Endothelial cell of umbilical vein (primary cell): ENCODE results near the gene RPA4. TPM values are rescaled to one million over a fixed set of nuclear protein-coding genes. Genes with fewer than 3 reads are reported as not detected.

ENCODE experiments used
- BruUV-seq: library from RNA; stranded (reverse); fragments of 400-500 nt; replicated peaks from 2 replicates; lab custom pipeline; 2021; lab: Mats Ljungman, UMichigan
- CTCF ChIA-PET: fragments of 300-600, 350-600 bp; sonication (Branson Sonifier 250); formaldehyde crosslinking; loops from one replicate; lab custom pipeline; 2021; ENCODE audit warnings: antibody characterized with exemption, inconsistent platforms; lab: Charles Lee
- POLR2A ChIA-PET: fragments of 300-600, 350-600 bp; sonication (Branson Sonifier 250); formaldehyde crosslinking; loops from one replicate; lab custom pipeline; 2021; ENCODE audit warnings: antibody characterized with exemption, inconsistent platforms; lab: Charles Lee
- DNase-seq: peaks from one replicate; pipeline ENCODE4 v3.0.0-alpha.2; 2011; ENCODE audit warnings: low read depth, low spot score
- FAIRE-seq: peaks from 2 replicates; lab custom pipeline; 2011; peaks lifted over from hg19 to GRCh38; lab: Jason Lieb, UNC
- H2AFZ ChIP-seq: 2 replicates; pipeline ENCODE4 v1.6.0; 2012; ENCODE audit warnings: low read depth, low read length, control low read depth, inconsistent platforms
- H3K27ac ChIP-seq: 2 replicates; pipeline ENCODE4 v1.5.1; 2011; ENCODE audit warnings: low read depth, mild to moderate bottlenecking, control low read depth, low read length, moderate library complexity; ENCODE audit not compliant: insufficient read depth
- H3K27me3 ChIP-seq, 2 experiments: 2 replicates each; pipeline versions ENCODE4 v1.6.0 to v1.6.1; 2011; ENCODE audit warnings: low read length in 2 of 2, mixed read lengths in 1 of 2; ENCODE audit not compliant: control insufficient read depth in 2 of 2, insufficient read depth in 2 of 2
- H3K36me3 ChIP-seq, 2 experiments: 2 replicates in 1 of 2; 3 replicates in 1 of 2; pipeline ENCODE4 v1.5.1; 2011; ENCODE audit warnings: low read length in 2 of 2, mild to moderate bottlenecking in 1 of 2, moderate library complexity in 1 of 2; ENCODE audit not compliant: control insufficient read depth in 2 of 2, insufficient read depth in 2 of 2; ENCODE audit errors: extremely low read depth in 1 of 2
- H3K4me1 ChIP-seq: 3 replicates; pipeline ENCODE4 v1.5.1; 2011; ENCODE audit warnings: mild to moderate bottlenecking, low read length; ENCODE audit not compliant: control insufficient read depth, insufficient read depth; ENCODE audit errors: extremely low read depth
- H3K4me2 ChIP-seq: 2 replicates; pipeline ENCODE4 v1.6.1; 2011; ENCODE audit warnings: low read length, control low read depth, mixed read lengths; ENCODE audit not compliant: insufficient read depth
- H3K4me3 ChIP-seq, 3 experiments: fragments of 200-600 bp in 1 of 3; sonication (generic), shearing (Covaris generic) in 1 of 3; replicated peaks in 1 of 3; 2 replicates each; pipeline ENCODE4 v1.5.1; 2011 to 2016; ENCODE audit warnings: control low read depth in 3 of 3, low read length in 3 of 3, mild to moderate bottlenecking in 2 of 3, inconsistent platforms in 1 of 3, low read depth in 1 of 3, moderate library complexity in 1 of 3; ENCODE audit not compliant: insufficient read depth in 1 of 3
- H3K79me2 ChIP-seq: 2 replicates; pipeline ENCODE4 v1.6.0; 2012; ENCODE audit warnings: low read length, inconsistent platforms; ENCODE audit not compliant: control insufficient read depth, insufficient read depth
- H3K9ac ChIP-seq: replicated peaks from 2 replicates; pipeline ENCODE3; 2011; ENCODE audit warnings: low read length, control low read depth; ENCODE audit not compliant: insufficient read depth; ENCODE audit errors: extremely low read depth
- H3K9me1 ChIP-seq: replicated peaks from 3 replicates; pipeline ENCODE4 v1.6.0; 2011; ENCODE audit warnings: mild to moderate bottlenecking, low read length; ENCODE audit not compliant: control insufficient read depth, insufficient read depth; ENCODE audit errors: extremely low read depth
- H3K9me3 ChIP-seq: replicated peaks from 2 replicates; pipeline ENCODE4 v1.5.1; 2012; ENCODE audit warnings: low read length, inconsistent platforms; ENCODE audit not compliant: control insufficient read depth, insufficient read depth
- H4K20me1 ChIP-seq: replicated peaks from 2 replicates; pipeline ENCODE3; 2011; ENCODE audit warnings: mild to moderate bottlenecking, low read length; ENCODE audit not compliant: control insufficient read depth, insufficient read depth; ENCODE audit errors: extremely low read depth
- EZH2 ChIP-seq: IDR thresholded peaks from 2 replicates; pipeline ENCODE4 v1.6.1; 2012; ENCODE audit warnings: borderline replicate concordance, low read depth, mild to moderate bottlenecking, moderate library complexity, low read length, inconsistent platforms; ENCODE audit not compliant: severe bottlenecking
- FOS ChIP-seq: IDR thresholded peaks from 2 replicates; pipeline ENCODE4 v1.6.1; 2011; ENCODE audit warnings: mild to moderate bottlenecking, low read length, moderate library complexity, borderline replicate concordance; ENCODE audit not compliant: insufficient read depth
- JUN ChIP-seq: IDR thresholded peaks from 2 replicates; pipeline ENCODE4 v1.6.1; 2011; ENCODE audit warnings: borderline replicate concordance, low read depth; ENCODE audit not compliant: insufficient read length, insufficient read depth
- MYC ChIP-seq: IDR thresholded peaks from one replicate; pipeline ENCODE4 v1.6.1; 2011; ENCODE audit warnings: mild to moderate bottlenecking, low read depth, low read length
- POLR2A ChIP-seq: IDR thresholded peaks from 2 replicates; pipeline ENCODE4 v1.6.1; 2012; ENCODE audit warnings: low read depth, mild to moderate bottlenecking, control low read depth, low read length
- dilution Hi-C: fragments of 300-500 bp; cut with MboI; formaldehyde crosslinking; loops from one replicate; pipeline ENCODE4 v1.15.0; 2019; ENCODE audit warnings: low sequenced_read_pairs; ENCODE audit not compliant: extremely low pct_ligation_motif_present
- intact Hi-C: fragments of 100-400 bp; cut with micrococcal nuclease; formaldehyde crosslinking; loops from one replicate; pipeline ENCODE4 v1.10.0; 2022
- polyA plus RNA-seq, 4 experiments: library from polyadenylated mRNA; depleted of rRNA in 3 of 4; stranded (reverse) in 3 of 4; unstranded in 1 of 4; fragments of >200 nt; gene quantifications; 2 replicates each; pipeline versions ENCODE4 v1.2.1 to v1.2.3, GENCODE V29; 2011 to 2012; ENCODE audit warnings: missing spikeins in 1 of 4
- total RNA-seq: library from RNA; stranded (reverse); gene quantifications from 2 replicates; pipeline ENCODE4 v1.2.3, GENCODE V29; 2021

Gene RPA4
- total and polyA plus RNA-seq, 2 donors (not counting 3 experiments of a cell fraction or from before 2014, with no cell fraction given): 0.32 to 2.1 TPM

GRCh38 chrX:96919672-96920071 lies 36.0 kb downstream of the RPA4 start:
- Histone ChIP-seq H3K79me2 (peaks cover 2% of the 10 kb centered on the region), H4K20me1 (no peaks in the 10 kb centered on the region), H3K4me3 (no peak overlapping the region), H3K4me1 (peaks cover 11% of the 10 kb centered on the region), H2AFZ (no peak overlapping the region), H3K27me3 (no peaks in the 10 kb centered on the region), H3K4me2 (no peak overlapping the region), H3K27ac (no peak overlapping the region), H3K36me3 (no peaks in the 10 kb centered on the region), H3K9me1 (no peaks in the 10 kb centered on the region), H3K9me3 (no peaks in the 10 kb centered on the region), H3K9ac (no peak overlapping the region)
- DNase-seq: no peak
- intact Hi-C loops: no loop called here
- ChIA-PET POLR2A (no interaction called here), CTCF (no interaction called here)
- FAIRE-seq: no peak
- TF ChIP-seq EZH2 (no peak), JUN (no peak)
- dilution Hi-C loops: no loop called here
- BruUV-seq: no TSS peak

DNA sequence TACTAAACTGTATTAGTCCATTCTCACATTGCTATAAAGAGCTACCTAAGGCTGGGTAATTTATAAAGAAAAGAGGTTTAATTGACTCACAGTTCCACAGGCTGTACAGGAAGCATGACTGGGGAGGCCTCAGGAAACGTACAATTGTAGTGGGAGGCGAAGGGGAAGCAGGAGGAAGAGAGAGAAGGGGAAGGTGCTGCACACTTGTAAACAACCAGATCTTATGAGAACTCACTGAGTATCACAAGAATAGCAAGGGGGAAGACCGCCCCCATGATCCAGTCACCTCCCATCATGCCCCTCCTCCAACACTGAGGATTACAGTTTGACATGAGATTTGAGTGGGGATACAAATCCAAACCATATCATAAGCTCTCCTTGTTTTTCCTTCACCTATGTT lies 40.9 kb downstream of the RPA4 start:
- BruUV-seq: no TSS peak
- no peak for FAIRE-seq
- Histone ChIP-seq H3K27ac (peak overlapping the region; percentile 24), H3K9me3 (no peaks in the 10 kb centered on the region), H3K9me1 (no peaks in the 10 kb centered on the region), H2AFZ (no peak overlapping the region), H3K4me3 (no peak overlapping the region), H3K79me2 (peaks cover 2% of the 10 kb centered on the region), H3K36me3 (no peaks in the 10 kb centered on the region), H3K27me3 (no peaks in the 10 kb centered on the region), H4K20me1 (no peaks in the 10 kb centered on the region), H3K4me1 (peaks cover 15% of the 10 kb centered on the region), H3K4me2 (no peak overlapping the region), H3K9ac (no peak overlapping the region)
- ChIA-PET CTCF (no interaction called here), POLR2A (no interaction called here)
- intact Hi-C loops (loop anchor here (2.0 kb wide), 1 partner anchor 16 kb away; no protein-coding TSS in a partner anchor), dilution Hi-C loops (no loop called here)
- TF ChIP-seq MYC (no peak), EZH2 (no peak), POLR2A (no peak), FOS (peak; percentile 46)
- peak; percentile 70 for DNase-seq
